Esophagus mucosa (tissue), 1 donor: Measurements from ENCODE around the gene SEMA3A. TPM values are rescaled to one million over a fixed set of nuclear protein-coding genes. Genes with fewer than 3 reads are reported as not detected.
A peak's percentile ranks its signal among the peaks of the same experiment; 100 is the strongest.

ENCODE experiments used
- ATAC-seq: fragments of 200-7000 bp; cut with Tn5 transposase; one replicate; pipeline ENCODE4 v1.9.1; 2020
- total RNA-seq: library from RNA; stranded (reverse); gene quantifications from one replicate; pipeline ENCODE4 v1.2.4, GENCODE V29; 2023
- donor health status: DM: yes; HTN: yes; CAD: no.

The SEMA3A gene
- total RNA-seq, 1 donor from 2014 or later, result 0.56 TPM

DNA sequence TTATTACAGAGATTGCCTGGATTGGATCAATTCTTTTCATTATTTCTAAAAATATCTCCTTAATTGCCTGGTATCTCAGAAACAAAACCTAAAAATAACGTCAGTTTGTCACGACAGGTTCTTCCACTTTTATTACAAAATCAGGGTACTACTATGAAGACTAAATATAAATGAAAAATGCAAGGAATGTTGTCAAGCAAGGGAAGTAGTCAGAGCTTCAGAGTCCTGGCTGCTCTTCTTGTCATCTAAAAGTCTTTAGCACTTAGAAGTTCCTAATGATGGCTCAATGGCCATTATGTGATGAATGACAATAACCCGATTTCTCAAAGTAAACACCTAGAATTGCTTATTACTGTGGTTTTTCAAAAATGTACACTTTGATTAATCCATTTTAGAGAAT lies 192.2 kb downstream of the SEMA3A start:
- ATAC-seq, result no peak

DNA sequence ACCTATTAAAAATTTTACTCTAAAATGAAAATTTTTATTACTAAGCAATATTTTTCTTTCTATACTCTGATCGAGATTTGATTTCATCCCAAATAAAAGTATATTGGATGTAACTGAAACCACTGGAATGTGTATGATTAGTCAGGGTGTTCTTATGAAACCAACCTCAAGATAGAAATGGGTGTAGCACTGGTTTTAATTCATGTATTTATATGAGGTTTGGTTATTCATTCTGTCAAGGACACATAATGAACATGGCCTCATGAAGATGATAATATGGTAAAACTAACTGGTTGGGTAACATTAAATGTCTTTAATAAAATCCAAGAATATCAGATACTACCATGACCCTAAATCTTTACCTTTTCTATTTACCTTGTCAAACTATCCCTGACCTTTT lies 197.7 kb downstream of the SEMA3A start:
- no peak for ATAC-seq

GRCh38 chr7:83987764-83988163 lies 206.8 kb downstream of the SEMA3A start:
- ATAC-seq, result no peak

DNA sequence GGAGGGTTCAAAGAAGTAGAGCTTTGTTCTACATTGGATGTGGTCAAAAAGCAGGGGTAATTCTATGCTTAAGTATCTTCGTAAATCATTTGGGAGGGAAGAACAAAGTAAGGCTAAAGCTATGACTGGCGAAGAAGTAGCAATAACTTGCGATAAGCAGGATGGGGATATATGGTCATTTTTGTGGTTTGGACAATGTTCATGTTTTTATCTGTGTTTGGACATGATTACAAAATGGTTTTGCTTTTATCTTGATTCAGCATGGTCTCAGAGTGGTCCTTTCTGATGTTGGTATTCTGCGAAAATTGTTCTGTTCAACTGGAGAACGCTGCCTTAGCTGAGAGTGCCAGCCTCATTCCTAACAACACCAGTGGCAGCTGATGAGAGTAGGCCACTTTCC lies 208.8 kb downstream of the SEMA3A start:
- no peak for ATAC-seq

DNA sequence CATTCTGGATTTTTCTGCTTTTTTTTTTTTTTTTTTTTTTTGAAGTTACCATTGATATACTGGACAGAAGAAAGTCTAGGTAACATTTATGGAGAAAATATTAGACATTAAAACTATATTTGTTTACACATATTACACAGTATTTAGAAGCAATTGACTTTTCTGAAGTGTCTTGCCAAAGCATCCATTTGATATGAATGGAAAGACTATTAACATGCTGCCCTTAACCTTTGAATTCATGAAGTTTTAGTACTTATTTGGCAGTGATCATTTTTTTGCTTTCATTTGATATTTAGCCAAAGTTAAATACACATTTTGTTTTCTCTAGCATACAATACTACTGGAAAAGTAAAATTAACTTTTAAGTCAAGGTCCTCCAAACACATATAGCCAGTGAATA lies 210.0 kb downstream of the SEMA3A start:
- no peak for ATAC-seq

GRCh38 chr7:83984076-83984475 lies 210.5 kb downstream of the SEMA3A start:
- no peak for ATAC-seq

- ATAC-seq, result no peak
These were observed 211.0 kb downstream of the SEMA3A start for GRCh38 chr7:83983606-83984005.

GRCh38 chr7:83976302-83976701 lies 218.3 kb downstream of the SEMA3A start:
- ATAC-seq, result no peak

DNA sequence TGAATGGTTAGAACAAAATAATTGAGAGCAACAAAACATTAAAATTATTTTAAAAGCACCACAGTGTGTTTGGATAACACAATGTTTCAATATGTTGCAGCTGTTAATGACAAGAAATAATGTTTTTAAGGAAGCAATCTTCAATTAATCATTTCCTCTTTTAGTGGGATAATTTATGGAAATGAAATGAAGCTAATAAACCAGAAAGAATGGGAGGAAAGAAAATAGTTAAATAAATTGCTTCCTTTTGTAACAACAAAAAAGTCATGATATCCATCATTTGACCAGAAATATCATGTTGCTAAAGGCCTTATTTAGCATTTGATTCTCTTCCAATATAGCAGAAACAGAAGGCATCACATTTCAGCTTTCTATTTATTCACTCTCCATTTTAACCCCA lies 224.5 kb downstream of the SEMA3A start:
- ATAC-seq, result no peak

- no peak for ATAC-seq
These were observed 230.3 kb downstream of the SEMA3A start for GRCh38 chr7:83964318-83964717.

DNA sequence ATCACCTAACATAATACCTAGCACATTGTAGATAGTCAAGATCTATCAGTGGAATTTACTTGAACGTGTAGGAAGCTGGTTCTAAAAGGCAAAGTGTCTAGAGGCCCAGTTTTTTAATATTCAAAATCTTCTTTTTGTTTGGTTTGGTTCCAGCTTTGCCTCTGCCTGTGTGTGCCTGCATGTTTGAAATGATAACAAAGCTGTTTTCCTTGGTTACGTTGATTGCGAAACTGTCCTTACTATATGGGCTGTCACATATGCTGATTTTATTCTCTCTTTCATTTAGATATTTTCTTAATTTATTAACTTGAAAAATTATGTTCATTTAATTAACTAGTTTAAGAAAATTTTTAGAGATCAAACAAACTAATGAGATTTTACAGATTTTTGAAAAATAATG lies 237.3 kb downstream of the SEMA3A start:
- no peak for ATAC-seq

DNA sequence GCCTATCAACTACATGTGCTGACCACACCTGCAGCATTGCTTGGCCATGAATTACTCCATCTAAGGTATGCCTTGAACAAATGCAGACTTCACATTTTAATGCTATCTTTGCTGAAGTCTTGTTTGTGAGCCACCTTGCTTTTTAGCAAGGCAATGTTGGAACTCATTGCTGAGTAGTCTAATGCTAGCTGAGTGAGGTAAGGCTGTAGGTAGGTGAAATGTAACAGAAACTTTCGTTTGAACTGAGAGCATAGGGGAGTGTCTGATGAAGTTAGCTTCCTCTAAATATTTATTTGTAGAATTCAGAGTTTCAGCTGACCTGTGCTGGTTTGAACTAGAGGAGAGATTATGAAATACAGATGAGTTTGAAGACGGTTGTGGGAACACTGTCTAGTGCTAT lies 238.5 kb downstream of the SEMA3A start:
- ATAC-seq, result no peak

DNA sequence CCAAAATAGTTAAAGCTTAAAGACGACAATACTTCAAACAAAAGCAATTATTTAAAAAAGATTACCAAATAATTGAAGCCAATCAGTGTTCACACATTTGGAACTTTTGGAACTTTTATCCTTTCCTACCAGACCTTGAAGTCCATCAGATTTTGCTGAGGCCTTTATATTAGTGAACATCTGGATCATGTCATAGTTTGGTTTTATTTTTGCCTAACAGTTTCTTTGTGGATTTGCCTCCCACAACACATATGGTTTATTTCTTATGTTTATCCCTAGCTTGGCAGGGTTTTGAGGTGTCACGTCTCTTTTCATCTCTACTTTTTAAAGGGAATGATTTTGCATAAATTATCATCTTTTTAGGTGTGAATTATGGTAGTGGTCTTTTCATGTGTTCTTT lies 242.4 kb downstream of the SEMA3A start:
- ATAC-seq, result no peak

DNA sequence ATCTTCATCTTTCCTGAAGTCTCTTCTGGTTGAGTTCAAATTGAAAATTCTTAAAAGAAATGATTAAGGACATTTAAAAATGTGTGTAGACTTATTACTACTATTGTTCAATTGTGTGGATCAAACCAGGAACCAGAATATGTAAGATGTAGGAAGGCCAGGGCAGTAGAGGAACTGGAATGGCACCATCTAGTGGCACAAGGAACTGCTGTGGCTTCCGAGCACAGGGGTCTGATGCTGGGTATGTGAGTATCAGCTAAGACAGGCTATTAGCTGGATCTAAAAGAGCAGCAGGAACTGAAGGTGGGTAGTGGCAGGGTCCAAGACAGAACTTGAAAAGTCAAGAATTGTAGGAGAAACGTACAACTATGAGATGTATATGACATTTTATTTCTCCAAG lies 247.3 kb downstream of the SEMA3A start:
- no peak for ATAC-seq

- no peak for ATAC-seq
These were observed 247.8 kb downstream of the SEMA3A start for GRCh38 chr7:83946801-83947200.

DNA sequence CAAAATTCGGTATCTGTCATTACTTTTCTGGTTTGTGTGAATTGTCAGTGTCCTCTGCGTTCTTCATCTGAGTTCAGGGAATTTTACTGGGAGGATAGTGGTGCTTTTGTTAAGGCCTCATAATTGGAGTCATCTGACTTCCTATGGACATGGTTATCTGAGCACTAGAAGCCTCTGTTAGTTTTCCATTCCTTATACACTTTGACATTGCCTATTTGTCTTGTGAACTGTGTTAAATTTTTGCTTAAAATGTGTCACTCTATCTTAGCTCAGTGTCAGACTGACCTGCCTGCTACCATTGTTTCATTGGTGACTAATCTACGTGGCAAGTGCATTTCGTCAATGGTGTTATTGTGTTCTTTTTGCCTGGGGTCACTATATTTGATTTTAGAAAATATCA lies 253.3 kb downstream of the SEMA3A start:
- ATAC-seq, result no peak

DNA sequence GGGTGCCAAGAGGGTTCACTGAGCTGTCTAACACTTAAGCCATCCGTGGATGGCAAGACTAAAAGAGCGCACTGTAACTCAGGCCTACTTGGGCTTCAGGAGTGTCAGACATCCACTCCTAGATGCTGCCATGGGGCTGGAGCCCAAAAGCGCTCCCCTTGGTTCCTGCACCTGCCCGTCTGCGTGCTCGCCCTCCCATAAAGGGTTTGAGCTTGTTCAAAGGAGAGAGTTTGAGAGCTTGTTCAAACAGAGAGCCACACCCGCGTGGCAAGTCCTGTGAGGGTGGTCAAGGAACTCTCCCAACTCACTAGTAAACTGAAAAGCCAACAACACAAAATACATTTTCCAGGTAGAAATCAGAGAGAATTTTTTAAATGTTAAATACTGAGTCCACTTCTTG lies 256.7 kb downstream of the SEMA3A start:
- ATAC-seq, result no peak

- peak; percentile 58 for ATAC-seq
These were observed 258.4 kb downstream of the SEMA3A start for GRCh38 chr7:83936056-83936708.

GRCh38 chr7:83934118-83934734 lies 260.4 kb downstream of the SEMA3A start:
- ATAC-seq, result no peak

DNA sequence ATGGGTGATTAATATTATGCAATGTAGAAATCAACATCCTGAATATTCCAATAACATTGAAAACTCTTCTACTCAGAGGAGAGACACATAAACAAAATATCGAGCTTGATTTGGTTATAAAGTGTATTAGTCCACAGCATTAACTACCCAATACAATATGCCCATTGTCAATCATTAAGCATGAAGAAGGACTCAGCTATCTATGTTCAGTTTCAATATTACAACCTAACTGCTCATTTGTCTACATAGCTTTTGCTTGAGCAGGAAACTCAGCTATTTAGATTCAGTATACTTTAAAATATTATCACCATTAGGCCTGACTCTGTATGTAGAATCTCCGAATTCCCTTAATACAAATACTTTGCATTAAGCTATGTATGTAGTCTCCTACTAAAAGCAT lies 262.6 kb downstream of the SEMA3A start:
- no peak for ATAC-seq

DNA sequence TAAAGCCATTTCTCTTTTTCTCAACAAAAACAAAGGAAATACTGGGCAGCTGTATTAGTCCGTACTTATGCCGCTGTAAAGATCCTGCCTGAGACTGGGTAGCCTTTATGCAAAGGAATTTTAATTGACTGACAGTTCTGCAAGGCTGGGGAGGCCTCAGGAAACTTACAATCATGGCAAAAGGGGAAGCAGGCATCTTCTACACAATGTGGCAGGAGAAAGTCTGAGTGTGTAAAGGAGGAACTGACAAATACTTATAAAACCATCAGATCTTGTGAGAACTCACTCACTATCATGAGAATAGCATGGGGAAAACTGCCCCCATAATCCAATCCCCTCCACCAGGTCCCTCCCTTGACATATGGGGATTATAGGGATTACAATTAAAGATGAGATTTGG lies 264.3 kb downstream of the SEMA3A start:
- ATAC-seq, result no peak

- ATAC-seq, result no peak
These were observed 268.7 kb downstream of the SEMA3A start for GRCh38 chr7:83925860-83926259.

GRCh38 chr7:83921941-83922607 lies 272.5 kb downstream of the SEMA3A start:
- no peak for ATAC-seq

DNA sequence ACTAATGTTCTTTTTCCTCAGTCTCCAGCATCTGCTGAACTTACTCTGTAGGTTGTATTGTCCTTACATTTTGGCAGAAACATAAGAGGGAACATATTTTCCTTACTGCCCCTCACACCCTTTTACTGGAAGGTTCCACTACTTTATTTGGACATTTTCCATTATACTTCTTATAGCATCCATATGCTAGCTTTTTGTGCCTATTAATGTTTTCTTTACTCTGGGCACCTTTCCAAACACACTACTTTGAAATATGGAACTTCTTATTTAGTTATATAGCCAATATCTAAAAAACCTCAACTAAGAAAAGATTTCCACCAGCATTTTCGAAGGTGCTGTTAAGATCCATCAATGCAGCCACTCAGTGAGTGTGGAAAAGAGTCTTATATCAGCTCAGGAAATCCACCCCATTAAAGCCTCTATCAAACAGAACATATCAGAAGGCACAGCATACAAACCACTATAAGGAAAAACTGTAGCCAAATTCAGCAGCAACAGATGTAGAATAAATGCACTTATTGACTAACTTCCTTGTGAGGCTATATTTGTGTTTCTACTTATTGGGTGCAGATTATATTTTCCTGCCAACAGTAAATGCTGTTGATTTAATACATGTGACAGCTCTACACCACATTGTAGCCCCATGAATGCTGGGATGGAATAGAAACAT lies 273.2 kb downstream of the SEMA3A start:
- ATAC-seq, result no peak
